DMS 273 treated with DMSO at 0.1 percent for 48 hours (cell line): ENCODE results near the gene MAPK11.
"Not testable (repeated sequence)": the region's sequence is repeated elsewhere in the genome, so short reads cannot be mapped to it uniquely, and the experiment has no call there.

ENCODE experiments used
- DNase-seq: peaks from one replicate; lab custom pipeline; 2025; lab: John Stamatoyannopoulos, UW

Gene MAPK11

DNA sequence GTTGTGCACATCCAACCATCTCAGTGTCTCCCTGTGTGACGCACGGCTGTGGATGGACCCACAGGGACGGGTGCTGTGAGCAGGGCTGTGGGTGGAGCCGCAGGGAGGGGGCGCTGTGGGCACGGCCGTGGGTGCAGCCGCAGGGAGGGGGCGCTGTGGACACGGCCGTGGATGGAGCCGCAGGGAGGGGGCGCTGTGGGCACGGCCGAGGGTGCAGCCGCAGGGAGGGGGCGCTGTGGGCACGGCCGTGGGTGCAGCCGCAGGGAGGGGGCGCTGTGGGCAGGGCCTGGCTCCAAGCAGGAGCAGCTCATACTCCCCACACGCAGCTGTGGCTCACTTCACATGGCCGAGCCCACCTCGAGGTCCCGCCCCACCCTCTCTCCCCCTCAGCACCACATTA, 6.0 kb upstream of the MAPK11 start:
- no peak for DNase-seq

DNA sequence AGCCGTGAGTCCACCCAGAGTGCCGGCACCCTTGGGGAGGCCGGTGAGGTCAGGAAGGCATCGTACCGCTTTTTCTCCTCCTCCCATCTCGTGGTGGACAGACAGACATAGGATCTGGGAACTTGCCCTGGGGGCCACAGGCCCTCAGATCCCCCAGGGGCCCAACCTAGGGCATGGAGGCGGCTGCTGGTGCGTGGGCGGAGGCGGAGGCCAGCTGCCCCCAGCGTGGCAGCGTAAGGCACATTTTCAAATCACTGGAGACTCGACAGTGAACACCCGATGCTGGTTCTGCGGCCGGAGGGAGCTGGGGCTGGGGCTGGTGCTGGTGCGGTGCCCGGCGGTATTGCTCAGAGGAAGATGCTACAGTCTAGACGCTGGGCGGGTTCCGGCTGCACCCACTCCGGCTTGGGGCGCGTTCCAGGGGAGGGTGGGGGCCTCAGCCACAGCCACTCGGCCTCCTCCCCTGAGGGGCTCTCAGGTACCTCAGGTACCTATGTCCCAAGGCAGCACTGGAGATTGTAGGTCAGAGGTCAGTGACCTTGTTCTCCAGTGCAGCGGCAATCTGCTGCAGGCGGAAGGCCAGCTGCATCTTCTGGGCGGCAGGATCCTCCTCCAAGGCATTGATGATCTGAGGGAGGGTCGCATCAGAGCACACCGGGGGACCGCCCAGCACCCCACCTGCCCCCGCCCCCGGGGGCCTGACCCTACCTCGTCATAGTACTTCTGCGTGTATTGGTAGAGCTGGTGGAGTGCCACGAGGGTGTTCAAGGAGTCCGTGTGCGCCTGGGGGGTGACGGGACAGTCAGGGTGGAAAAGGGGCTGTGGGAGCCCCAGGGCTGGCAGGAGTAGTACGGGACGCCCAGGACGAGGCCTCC, 5.2 kb upstream of the MAPK11 start:
- no peak for DNase-seq

DNA sequence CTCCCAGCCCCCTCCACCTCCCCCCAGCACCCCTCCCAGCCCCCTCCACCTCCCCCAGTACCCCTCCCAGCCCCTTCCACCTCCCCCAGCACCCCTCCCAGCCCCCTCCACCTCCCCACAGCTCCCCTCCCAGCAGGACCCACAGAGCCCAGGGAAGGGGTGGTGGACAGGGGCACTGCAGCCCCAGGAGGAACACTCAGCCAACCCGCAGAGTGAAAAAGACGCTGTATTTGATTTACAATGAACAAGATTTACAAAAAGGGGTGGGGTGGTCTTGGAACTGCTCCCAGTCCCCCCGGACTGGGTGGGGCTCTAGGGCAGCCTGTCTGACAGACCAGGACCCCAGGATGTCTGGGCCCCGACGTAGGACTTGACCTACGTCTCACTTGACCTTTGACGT, 4.6 kb upstream of the MAPK11 start:
- no peak for DNase-seq

DNA sequence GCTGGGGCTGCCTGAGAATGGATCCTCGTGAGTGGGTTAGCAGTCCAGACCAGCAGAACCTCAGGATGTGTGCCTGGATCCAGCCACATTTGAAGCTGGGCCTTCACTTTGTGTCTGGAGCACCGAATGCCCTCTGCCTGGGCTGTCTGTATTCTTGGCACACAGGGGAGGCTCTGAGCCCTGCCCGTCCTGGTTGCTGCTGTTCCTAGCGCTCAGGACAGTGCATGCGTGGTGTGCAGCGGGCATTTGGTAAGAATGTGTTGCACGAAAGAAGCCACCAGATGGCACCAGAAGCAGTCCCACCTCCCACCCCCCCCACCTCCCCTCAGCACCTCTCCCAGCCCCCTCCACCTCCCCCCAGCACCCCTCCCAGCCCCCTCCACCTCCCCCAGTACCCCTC, 4.1 kb upstream of the MAPK11 start:
- no peak for DNase-seq

DNA sequence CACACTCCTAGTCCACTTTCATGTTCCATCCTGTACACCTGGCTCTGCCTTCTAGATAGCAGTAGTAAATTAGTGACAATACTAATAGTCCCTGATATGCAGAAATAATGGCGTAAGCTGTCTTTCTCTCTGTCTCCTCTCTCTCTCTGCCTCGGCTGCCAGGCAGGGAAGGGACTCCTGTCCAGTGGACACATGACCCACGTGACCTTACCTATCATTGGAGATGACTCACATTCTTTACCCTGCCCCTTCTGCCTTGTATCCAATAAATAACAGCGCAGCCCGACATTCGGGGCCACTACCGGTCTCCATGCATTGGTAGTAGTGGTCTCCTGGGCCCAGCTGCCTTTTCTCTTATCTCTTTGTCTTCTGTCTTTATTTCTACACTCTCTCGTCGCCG, 3.6 kb upstream of the MAPK11 start:
- not testable (repeated sequence) for DNase-seq

DNA sequence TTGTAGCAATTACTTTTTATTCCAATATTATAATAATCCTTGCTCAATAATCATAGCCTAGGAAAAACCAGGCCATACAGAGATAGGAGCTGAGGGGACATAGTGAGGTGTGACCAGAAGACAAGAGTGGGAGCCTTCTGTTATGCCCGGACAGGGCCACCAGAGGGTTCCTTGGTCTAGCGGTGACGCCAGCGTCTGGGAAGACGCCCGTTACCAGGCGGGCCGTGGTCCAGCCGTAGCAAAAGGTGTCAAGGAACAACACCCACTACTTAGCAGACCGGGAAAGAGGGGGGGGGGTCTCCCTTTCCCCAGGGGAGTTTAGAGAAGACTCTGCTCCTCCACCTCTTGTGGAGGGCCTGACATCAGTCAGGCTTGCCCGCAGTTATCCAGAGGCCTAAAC, 3.2 kb upstream of the MAPK11 start:
- DNase-seq, result not testable (repeated sequence)

DNA sequence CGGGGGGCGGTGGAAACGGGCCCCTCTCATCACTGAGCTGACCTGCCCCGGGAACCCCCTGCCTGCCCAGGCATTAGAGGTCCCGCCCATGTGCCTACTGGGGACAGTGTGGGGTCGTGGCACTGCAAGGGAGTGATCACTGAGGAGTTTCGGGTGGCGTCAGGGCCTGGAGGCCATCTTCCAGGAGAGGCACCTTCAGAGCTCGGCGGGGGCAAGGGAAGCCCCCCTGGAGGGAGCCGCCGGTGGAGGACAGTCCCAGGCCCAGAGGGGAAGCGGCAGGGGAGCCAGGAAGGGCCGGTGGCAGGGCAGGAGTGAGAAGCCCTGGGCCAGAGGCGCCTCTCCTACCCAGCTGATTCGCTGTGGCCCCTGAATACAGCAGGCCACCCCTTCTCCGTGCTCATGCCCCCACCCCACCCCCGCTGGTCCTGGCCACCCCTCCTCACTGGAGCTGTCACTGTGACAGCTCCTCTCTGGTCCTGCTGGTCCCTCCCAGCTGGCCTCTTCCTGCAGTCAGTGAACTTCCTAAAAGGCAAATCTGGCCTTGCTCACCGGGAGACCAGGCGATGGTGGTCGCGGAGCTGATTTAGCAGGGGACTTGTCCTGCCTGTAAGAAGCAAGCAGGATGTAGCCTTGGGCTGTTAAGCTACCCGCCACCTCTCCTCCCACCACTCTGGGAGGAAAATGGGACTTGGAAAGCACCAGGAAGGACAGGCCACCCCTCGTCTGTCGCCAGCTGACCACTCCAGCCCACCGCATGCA, 2.0 kb upstream of the MAPK11 start:
- DNase-seq, result no peak

DNA sequence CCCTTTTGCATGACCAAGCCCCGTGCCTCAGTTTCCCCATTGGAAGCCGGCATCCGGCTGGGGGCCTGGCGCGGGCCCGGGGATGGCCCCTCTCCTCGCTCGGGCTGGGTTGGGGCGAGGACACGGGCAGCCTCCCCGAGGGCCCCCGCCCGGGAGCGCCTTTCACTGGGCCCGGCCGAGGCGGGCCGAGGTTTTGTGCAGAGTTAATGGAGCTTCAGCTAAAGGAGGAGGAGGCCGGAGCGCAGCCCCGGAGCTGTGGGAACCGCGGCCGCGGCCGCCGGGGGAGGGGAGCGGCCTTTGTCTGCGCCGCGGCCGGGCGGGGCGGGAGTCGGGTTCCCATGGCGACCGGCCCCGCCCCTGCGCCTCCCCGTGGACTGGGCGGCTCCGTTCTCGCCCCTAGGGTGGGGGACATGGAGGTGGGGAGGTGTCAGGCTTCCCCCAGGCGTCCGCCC, 1.4 kb upstream of the MAPK11 start:
- DNase-seq, result no peak

DNA sequence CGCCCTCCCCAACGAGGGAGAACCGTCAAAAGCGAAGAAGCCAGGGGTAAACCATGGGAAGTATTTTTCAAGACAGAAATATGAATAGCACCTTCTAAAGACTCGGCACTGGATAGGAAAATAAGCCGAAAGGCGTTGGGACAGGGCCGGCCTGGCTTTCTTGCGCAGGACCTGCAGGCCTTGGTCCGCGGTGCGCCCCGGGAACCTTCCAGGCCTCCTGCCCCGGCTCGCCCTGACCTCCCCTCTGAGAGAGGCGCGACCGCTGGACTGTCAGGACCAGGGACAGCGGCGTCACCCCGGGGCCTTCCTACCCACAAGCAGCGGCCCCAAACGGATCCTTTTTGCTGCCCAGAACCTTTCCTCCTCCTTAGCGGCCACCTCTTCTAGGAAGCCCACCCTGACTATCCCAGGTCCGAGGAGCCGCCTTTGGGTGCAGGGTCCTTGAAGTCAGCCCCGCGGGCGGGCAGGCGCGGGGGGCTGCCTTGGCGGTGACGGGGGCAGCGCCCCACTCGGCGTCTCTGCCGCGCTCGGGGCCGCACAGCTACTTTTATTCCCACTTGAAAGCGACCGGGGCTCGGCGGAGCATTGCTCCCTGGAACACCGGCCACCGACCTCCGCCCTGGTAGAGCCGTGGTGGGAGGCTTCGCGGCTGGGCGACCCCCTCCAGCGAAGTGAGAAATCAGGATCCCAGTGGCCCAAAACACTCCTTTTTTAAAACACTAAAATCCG, 650 bp upstream of the MAPK11 start:
- no peak for DNase-seq

DNA sequence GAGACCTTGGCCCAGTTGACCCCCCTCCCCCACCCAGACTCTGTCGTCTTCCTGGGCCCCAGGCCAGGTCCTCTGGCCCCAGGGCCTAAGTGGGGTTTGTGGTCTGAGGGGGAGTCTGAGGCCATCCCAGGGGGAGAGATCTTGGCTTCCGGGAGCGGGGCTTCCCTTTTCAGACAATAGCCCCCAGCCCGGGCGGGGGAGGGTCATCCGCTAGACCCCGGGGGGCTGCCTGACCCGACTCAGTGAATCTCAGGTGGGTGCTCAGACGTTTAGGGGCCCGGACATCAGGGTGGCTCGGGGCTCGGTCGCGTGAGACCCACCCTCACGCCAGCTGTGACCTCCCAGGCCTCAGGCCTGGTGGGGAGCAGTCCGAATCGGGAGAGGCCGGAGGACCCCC, 609 bp downstream of the MAPK11 start:
- no peak for DNase-seq

DNA sequence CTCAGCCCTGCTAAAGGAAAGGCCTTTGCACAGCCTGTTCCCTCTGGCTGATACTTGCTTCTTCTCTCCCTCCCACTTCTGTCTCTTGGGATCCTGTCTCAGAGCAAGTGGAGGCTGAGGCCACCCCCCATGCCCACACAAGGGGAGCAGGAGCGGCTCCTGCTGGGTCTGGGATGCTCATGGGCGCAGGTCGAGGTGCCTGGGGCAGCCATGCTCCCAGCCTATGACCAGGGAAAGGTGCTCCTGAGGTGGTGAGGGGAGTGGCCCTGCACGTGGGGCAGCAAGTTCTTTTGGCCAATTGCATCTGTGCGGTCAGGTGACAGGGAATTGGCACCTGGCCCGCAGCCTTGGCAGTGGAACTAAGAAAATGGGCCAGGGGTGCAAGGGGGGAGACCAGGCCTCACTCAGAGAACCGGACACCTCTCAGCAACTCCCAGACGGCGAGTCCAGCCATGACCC, 1.5 kb downstream of the MAPK11 start:
- DNase-seq, result no peak

DNA sequence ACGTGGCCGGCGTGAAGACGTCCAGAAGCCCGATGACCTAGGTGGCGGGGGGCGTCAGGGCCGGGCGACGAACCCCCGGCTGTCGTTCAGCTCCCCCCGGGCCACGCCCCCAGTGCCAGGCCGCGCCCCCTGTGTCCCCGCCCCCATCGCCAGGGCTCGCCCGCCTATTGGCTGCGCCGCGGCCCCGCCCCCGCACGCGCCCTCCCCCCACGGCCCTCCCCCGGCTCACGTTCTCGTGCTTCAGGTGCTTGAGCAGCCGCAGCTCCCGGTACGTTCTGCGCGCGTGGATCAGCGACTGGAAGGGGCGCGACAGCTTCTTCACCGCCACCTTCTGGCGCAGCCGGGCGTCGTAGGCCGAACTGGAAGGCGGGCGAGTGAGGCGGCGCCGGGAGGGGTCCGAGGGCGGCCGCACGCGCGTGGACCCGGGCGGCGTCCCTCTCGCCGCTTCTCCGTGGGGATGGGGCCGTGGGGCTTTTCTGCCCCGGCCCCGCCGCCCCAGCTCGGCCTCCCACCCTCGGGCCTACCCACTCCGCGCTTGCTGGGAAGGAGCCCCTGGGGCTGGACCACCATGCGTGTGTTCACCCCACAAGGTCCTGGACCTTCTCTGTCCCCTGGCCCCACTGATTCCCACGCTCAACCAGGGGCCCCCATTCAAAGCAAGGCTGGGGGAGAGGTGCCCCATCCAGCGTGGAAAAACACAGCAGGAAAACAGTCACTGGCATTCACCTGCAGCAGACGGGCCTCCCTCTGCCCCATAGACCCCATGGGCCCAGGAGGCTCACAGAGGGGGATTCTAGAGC, 2.4 kb downstream of the MAPK11 start:
- DNase-seq, result no peak

DNA sequence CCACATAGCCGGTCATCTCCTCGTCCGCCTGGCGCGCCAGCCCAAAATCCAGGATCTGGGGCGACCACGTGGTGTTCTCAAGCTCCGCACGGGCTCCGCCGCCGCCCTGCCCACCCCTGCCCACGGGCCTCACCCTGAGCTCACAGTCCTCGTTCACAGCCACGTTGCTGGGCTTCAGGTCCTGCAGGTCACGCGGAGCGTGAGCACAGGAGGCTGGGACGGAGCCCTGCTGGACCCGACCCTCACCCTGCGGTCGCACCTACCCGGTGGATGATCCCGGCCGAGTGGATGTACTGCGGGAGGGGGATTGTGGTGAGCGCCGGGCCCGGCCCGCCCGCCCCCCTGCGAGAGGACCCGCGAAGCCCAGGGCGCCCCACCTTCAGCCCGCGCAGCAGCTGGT, 3.2 kb downstream of the MAPK11 start:
- no peak for DNase-seq

DNA sequence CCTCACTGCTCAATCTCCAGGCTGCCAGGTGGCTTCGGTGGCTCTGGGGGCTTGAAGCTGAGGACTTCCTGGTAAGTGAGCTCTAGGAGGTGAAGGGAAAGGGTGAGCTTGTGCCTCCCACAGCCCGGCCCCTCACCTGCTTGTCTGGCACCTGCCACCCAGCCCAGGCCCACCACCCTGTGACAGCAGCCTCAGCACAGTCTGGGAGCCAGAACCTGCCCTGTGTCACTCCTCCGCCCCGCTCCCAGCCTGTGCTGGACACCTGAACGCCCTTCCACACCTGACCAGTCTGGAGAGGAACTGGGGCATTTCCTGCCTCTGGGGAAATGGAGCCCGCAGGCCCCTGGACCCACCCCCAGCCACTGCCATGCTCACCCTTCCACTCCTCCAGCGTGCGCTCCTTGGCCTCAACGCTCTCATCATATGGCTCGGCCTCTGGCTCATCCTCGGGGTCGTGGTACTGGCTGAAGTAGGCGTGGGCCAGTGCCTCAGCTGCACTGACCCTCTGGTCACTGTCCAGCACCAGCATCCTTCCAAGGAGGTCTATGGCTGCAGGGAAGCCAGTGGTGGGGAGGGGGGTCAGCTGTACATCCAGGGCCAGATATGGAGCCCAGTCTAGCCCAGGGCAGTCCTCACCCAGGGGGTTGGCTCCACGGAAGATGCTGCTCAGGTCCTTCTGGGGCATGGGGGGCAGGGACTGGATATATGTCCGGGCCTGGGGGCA, 5.1 kb downstream of the MAPK11 start:
- DNase-seq, result no peak

DNA sequence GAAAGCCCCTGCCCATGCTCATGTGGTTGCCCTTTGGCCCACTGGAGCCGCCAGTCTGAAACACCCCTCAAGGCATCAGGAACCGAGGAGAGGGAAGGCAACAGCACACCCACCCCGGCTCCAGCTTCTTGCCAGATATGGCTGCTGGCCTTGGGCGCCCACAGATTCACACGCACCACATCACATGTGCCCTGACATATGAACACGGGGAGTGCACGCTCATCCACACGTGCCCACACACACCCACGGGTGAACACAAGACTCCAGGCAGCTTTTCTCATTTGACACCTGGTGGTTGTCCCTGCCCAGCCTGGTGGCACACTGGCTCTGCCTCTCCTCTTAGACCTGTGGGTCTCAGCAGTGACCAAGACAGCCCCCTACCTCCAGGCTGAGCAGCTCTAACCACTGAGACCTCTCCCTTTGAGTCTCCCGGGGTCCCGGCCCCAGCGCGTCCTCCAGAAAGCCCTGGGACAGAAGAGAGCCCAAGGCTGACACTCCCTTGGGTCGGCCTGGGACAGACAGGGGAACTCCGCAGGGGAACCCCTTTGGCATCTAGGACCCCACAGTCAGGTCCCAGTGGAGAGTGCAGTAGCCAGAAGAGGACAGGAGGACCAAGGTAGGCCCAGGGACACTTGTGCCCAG, 6.0 kb downstream of the MAPK11 start:
- DNase-seq, result no peak

DNA sequence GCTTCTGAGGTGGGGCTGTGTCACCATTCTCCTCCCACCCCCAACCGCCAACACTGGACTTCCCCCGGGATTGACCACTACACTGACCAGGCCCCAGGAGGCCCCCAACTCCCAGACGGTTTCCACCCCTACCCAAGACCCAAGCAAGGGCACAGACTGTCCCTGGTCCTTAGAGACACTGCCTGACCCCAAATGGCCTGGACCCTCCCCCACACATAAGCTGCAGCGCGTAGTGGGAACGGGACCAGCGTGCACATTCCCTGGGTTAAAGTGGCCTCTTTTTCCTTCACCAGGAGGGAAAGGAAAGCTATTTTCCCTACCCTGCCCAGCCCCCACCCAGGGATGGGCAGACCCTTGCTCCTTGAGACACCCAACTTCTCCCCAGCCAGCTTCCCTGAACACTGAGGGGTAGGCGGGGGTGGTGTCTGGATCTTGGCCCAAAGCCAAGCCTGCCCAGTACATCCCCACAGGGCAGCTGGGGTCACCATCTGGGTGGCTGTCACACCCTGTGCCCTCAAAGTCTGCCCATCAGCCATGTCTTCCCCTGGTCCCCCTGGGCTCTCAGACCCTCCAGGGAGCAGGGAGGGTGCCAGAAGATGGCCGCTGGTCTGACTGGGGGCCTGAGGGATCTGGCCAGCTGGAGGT, 7.1 kb downstream of the MAPK11 start:
- DNase-seq, result no peak

DNA sequence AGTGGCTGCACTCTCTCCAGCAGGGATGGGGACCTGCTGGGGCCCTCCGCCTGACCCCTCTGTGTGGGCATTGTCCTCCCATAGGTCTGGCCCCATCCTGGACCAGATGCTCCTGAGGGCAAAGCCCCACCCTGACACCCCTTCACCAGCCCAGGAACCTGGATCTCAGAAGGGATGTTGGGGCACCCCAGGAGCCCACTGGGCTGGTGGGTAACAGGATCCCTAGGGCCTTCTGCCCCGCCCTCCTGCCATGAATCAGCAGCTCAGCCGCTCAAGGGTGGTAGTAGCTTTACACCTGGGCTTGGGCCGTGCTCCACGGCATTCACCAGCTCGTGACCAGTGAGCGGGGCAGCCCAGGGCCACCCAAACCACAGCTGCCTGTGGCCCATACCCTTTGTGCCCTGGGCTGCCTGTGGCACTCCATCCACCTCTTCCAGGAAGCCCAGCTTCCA, 7.7 kb downstream of the MAPK11 start:
- DNase-seq, result no peak

DNA sequence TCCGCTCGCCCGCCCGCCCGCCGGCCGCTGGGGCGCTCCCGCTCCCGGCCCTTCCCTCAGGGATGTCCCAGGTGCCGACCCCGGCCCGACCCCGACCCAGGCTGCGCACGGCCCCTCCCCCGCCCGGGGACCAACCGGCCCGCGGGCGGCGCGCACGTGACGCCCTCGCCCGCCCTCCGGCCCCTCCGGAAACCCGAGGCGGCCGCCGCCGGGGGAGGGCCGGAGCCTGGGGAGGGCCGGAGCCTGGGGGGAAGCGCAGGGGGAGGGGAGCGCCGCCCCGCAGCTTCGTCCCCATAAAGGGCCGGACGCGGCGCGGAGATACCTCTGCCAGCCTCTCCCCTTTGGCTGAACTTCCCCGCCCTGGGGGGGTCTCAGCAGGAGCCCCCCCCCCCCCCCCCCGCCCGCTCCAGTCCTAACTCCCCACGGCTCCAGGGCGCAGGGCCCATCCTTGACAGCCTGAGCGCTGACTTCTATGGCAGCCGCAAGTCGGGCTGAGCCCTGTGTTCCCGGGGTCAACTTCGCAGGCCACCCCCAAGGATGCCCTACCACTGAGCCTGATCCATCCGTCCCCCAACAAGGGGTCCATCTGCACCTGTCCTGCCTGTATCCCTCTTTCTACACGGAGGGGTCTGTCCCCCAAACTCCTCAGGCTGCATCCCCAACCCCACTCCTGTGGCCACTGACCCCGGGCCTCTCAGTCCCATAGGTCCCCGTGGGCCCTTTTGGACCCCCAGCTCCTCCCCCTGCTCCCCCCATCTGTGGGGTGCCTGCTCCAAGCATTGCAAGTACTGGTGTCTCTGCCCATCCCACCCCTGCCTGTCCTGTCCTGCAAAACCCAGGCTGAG, 8.3 kb downstream of the MAPK11 start, which contains the start of gene MAPK12:
Gene MAPK12 (minus strand): TSS at position 69 of the 845 bp plus-strand sequence. CDS start 174 bp downstream, outside the sequence.
- DNase-seq, result no peak
